ENCODE data around the gene MAGEB16. TPM values are rescaled to one million over a fixed set of nuclear protein-coding genes. Genes with fewer than 3 reads are reported as not detected.

Gene MAGEB16
- total RNA-seq, 1 donor: not detected

- no peak for DNase-seq (ENCODE audit: low read depth)
- no peak overlapping the region for H3K4me3 ChIP-seq (ENCODE audit: low read depth, low read length)
- TF ChIP-seq CTCF (IDR thresholded peaks at IDR 0.05; ENCODE audit: insufficient read depth, low read depth, low read length): no peak
Observed at GRCh38 chrX:35819241-35819640, 21.1 kb downstream of the MAGEB16 start.

GRCh38 chrX:35826503-35826902, 28.4 kb downstream of the MAGEB16 start:
- no peak overlapping the region for H3K4me3 ChIP-seq (ENCODE audit: low read depth, low read length)
- no peak for TF ChIP-seq CTCF (IDR thresholded peaks at IDR 0.05; ENCODE audit: insufficient read depth, low read depth, low read length)
- DNase-seq (ENCODE audit: low read depth): no peak

GRCh38 chrX:35829501-35829900, 31.4 kb downstream of the MAGEB16 start:
- DNase-seq (ENCODE audit: low read depth): no peak
- no peak for TF ChIP-seq CTCF (IDR thresholded peaks at IDR 0.05; ENCODE audit: insufficient read depth, low read depth, low read length)
- H3K4me3 ChIP-seq (ENCODE audit: low read depth, low read length): no peak overlapping the region

GRCh38 chrX:35841872-35842271, 43.7 kb downstream of the MAGEB16 start:
- DNase-seq (ENCODE audit: low read depth): no peak
- TF ChIP-seq CTCF (IDR thresholded peaks at IDR 0.05; ENCODE audit: insufficient read depth, low read depth, low read length): no peak

GRCh38 chrX:35842674-35843073, 44.5 kb downstream of the MAGEB16 start:
- DNase-seq (ENCODE audit: low read depth): no peak
- TF ChIP-seq CTCF (IDR thresholded peaks at IDR 0.05; ENCODE audit: insufficient read depth, low read depth, low read length): no peak
- no peak overlapping the region for H3K4me3 ChIP-seq (ENCODE audit: low read depth, low read length)

More at GRCh38 chrX:35841872-35842271, 43.7 kb downstream of the MAGEB16 start:
- no peak overlapping the region for H3K4me3 ChIP-seq (ENCODE audit: low read depth, low read length)

- no peak for TF ChIP-seq CTCF (IDR thresholded peaks at IDR 0.05; ENCODE audit: insufficient read depth, low read depth, low read length)
- no peak overlapping the region for H3K4me3 ChIP-seq (ENCODE audit: low read depth, low read length)
- DNase-seq (ENCODE audit: low read depth): no peak
Observed at GRCh38 chrX:35847736-35848135, 49.6 kb downstream of the MAGEB16 start.

Other genes starting within 250 kb of the MAGEB16 start
- gene CFAP47, start 121.4 kb downstream of the MAGEB16 start, total RNA-seq: not detected in 2 replicates

Measured in fibroblast of villous mesenchyme (primary cell).